ENCODE measurements around the gene GRID1. TPM values are rescaled to one million over a fixed set of nuclear protein-coding genes. Genes with fewer than 3 reads are reported as not detected.
"Not testable (repeated sequence)": the region's sequence is repeated elsewhere in the genome, so short reads cannot be mapped to it uniquely, and the experiment has no call there.

GRID1 gene
- total RNA-seq, 1 donor from 2014 or later = 16.5 TPM

- DNase-seq = no peak
Observed at GRCh38 chr10:86187499-86188239, 178.9 kb downstream of the GRID1 start.

- no peak for DNase-seq
Observed at GRCh38 chr10:86186633-86187032, 180.0 kb downstream of the GRID1 start.

- DNase-seq = no peak
Observed at GRCh38 chr10:86182595-86182994, 184.0 kb downstream of the GRID1 start.

- peak; percentile 60 for DNase-seq
Observed at GRCh38 chr10:86182150-86182549, 184.4 kb downstream of the GRID1 start.

- no peak for DNase-seq
Observed at GRCh38 chr10:86180861-86181260, 185.7 kb downstream of the GRID1 start.

- DNase-seq = no peak
Observed at GRCh38 chr10:86179961-86180360, 186.6 kb downstream of the GRID1 start.

- no peak for DNase-seq
Observed at GRCh38 chr10:86179153-86179524, 187.5 kb downstream of the GRID1 start.

GRCh38 chr10:86178401-86179152, 188.0 kb downstream of the GRID1 start:
- no peak for DNase-seq

- no peak for DNase-seq
Observed at GRCh38 chr10:86177537-86178155, 188.9 kb downstream of the GRID1 start.

GRCh38 chr10:86176850-86177536, 189.6 kb downstream of the GRID1 start:
- no peak for DNase-seq

GRCh38 chr10:86175476-86175875, 191.1 kb downstream of the GRID1 start:
- not testable (repeated sequence) for DNase-seq

- no peak for DNase-seq
Observed at GRCh38 chr10:86172301-86172700, 194.3 kb downstream of the GRID1 start.

GRCh38 chr10:86170255-86171108, 196.1 kb downstream of the GRID1 start:
- DNase-seq = no peak

- no peak for DNase-seq
Observed at GRCh38 chr10:86169506-86170254, 196.9 kb downstream of the GRID1 start.

- no peak for DNase-seq
Observed at GRCh38 chr10:86169066-86169465, 197.5 kb downstream of the GRID1 start.

- DNase-seq = no peak
Observed at GRCh38 chr10:86168256-86168655, 198.3 kb downstream of the GRID1 start.

- no peak for DNase-seq
Observed at GRCh38 chr10:86167762-86168128, 198.8 kb downstream of the GRID1 start.

- DNase-seq = no peak
Observed at GRCh38 chr10:86167121-86167761, 199.4 kb downstream of the GRID1 start.

GRCh38 chr10:86165666-86166065, 200.9 kb downstream of the GRID1 start:
- no peak for DNase-seq

- DNase-seq = no peak
Observed at GRCh38 chr10:86164960-86165630, 201.5 kb downstream of the GRID1 start.
